AG08395 (cell line): ENCODE results near the gene TRAM2.

ENCODE experiments used
- DNase-seq: peaks from one replicate; pipeline ENCODE4 v3.0.0; 2012; ENCODE audit warnings: mixed read lengths, low spot score

TRAM2 gene

GRCh38 chr6:52595000-52595795, 18.3 kb upstream of the TRAM2 start:
- peak; percentile 90 for DNase-seq

GRCh38 chr6:52594221-52594620, 17.4 kb upstream of the TRAM2 start:
- DNase-seq, result no peak

- no peak for DNase-seq
Measured at GRCh38 chr6:52591832-52592231, 15.0 kb upstream of the TRAM2 start.

GRCh38 chr6:52590152-52590891, 13.5 kb upstream of the TRAM2 start:
- DNase-seq, result peak; percentile 60

- no peak for DNase-seq
Measured at GRCh38 chr6:52588710-52589091, 11.8 kb upstream of the TRAM2 start.

- DNase-seq, result no peak
Measured at GRCh38 chr6:52588087-52588709, 11.3 kb upstream of the TRAM2 start.

GRCh38 chr6:52587001-52587400, 10.1 kb upstream of the TRAM2 start:
- no peak for DNase-seq

- DNase-seq, result no peak
Measured at GRCh38 chr6:52584203-52584602, 7.3 kb upstream of the TRAM2 start.

GRCh38 chr6:52582996-52583395, 6.1 kb upstream of the TRAM2 start:
- no peak for DNase-seq

GRCh38 chr6:52582446-52582845, 5.6 kb upstream of the TRAM2 start:
- DNase-seq, result no peak

GRCh38 chr6:52580905-52581304, 4.0 kb upstream of the TRAM2 start:
- no peak for DNase-seq

GRCh38 chr6:52579006-52579660, 2.3 kb upstream of the TRAM2 start:
- no peak for DNase-seq

GRCh38 chr6:52577778-52578463, 1.1 kb upstream of the TRAM2 start:
- DNase-seq, result no peak

GRCh38 chr6:52576392-52577021, 353 bp downstream of the TRAM2 start:
- peak; percentile 61 for DNase-seq

- DNase-seq, result no peak
Measured at GRCh38 chr6:52576054-52576391, 837 bp downstream of the TRAM2 start.

- no peak for DNase-seq
Measured at GRCh38 chr6:52575502-52575892, 1.4 kb downstream of the TRAM2 start.

GRCh38 chr6:52574709-52575501, 2.0 kb downstream of the TRAM2 start:
- DNase-seq, result peak; percentile 75

GRCh38 chr6:52573295-52573694, 3.6 kb downstream of the TRAM2 start:
- no peak for DNase-seq

GRCh38 chr6:52572536-52572935, 4.3 kb downstream of the TRAM2 start:
- DNase-seq, result no peak

- peak; percentile 43 for DNase-seq
Measured at GRCh38 chr6:52571099-52571755, 5.6 kb downstream of the TRAM2 start.
